Measurements from ENCODE around the gene EPO.
"Not testable (repeated sequence)": the region's sequence is repeated elsewhere in the genome, so short reads cannot be mapped to it uniquely, and the experiment has no call there.

- not testable (repeated sequence) for TF ChIP-seq RAD21 (IDR thresholded peaks at IDR 0.05 in 1 of 2, conservative IDR thresholded peaks at IDR 0.05 in 1 of 2; ENCODE audit: low read depth in 2 of 2, low read length in 2 of 2); CTCF (IDR thresholded peaks at IDR 0.05; ENCODE audit: control extremely low read depth in 1 of 3, insufficient read depth in 1 of 3, low read depth in 1 of 3, low read length in 3 of 3); CBX8 (IDR thresholded peaks at IDR 0.05; ENCODE audit: borderline replicate concordance, low read depth, low read length); CBX5 (IDR thresholded peaks at IDR 0.05; ENCODE audit: low read depth, low read length); ZNF274 (IDR thresholded peaks at IDR 0.05; ENCODE audit: borderline replicate concordance, extremely low read depth, low read length); POLR2AphosphoS5 (IDR thresholded peaks at IDR 0.05; ENCODE audit: low read depth, low read length); SIN3A (conservative IDR thresholded peaks at IDR 0.05 in 1 of 2, IDR thresholded peaks at IDR 0.05 in 1 of 2; ENCODE audit: low read depth in 1 of 2, low read length in 2 of 2); TAF1 (IDR thresholded peaks at IDR 0.05; ENCODE audit: low read depth, low read length); EP300 (IDR thresholded peaks at IDR 0.05; ENCODE audit: borderline replicate concordance in 1 of 2, low read depth in 2 of 2, low read length in 2 of 2); GTF2F1 (IDR thresholded peaks at IDR 0.05; ENCODE audit: borderline replicate concordance, low read depth, low read length); ATF3 (IDR thresholded peaks at IDR 0.05; ENCODE audit: insufficient read depth, low read depth, low read length); GABPA (IDR thresholded peaks at IDR 0.05; ENCODE audit: borderline replicate concordance, insufficient read depth, low read length); POLR2A (IDR thresholded peaks at IDR 0.05; ENCODE audit: control extremely low read depth in 1 of 2, low read depth in 2 of 2, low read length in 2 of 2); CHD2 (IDR thresholded peaks at IDR 0.05; ENCODE audit: low read length)
These were observed 42.6 kb downstream of the EPO start for GRCh38 chr7:100762841-100763240.

Data from H1 (cell line).